ENCODE data around the gene TTLL10. TPM values are rescaled to one million over a fixed set of nuclear protein-coding genes. Genes with fewer than 3 reads are reported as not detected.

Gene TTLL10
- polyA plus RNA-seq, 1 donor from 2014 or later = not detected

DNA sequence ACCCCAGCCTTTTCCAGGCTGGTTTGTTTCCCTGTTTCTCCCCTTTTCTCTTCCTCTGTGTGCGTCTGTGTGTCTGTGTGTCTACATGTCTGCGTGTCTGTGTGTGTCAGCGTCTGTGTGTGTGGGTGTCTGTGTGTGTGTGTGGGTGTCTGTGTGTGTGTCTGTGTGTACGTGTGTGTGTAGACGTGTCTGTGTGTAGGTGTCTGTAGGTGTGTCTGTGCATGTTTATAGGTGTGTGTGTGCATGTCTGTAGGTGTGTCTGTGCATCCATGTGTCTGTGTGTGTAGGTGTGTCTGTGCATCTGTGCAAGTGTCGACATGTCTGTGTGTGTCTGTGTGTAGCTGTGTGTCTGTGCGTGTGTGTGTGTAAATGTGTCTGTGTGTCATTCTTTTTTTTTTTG lies 3.3 kb downstream of the TTLL10 start:
- no peaks in the 10 kb centered on the region for H3K79me2 ChIP-seq (replicated peaks; ENCODE audit: insufficient read depth, low read length)
- no peak overlapping the region for H3K4me3 ChIP-seq (ENCODE audit: low read length)
- no peaks in the 10 kb centered on the region for H3K9me2 ChIP-seq (ENCODE audit: insufficient read depth, low read length)
- no peaks in the 10 kb centered on the region for H3K27me3 ChIP-seq (ENCODE audit: insufficient read depth, low read depth, low read length)
- H3K27ac ChIP-seq (ENCODE audit: low read length) = no peak overlapping the region
- no peak for TF ChIP-seq SMC3 (conservative IDR thresholded peaks at IDR 0.05; ENCODE audit: poor library complexity)
- TF ChIP-seq, protein P1, sequence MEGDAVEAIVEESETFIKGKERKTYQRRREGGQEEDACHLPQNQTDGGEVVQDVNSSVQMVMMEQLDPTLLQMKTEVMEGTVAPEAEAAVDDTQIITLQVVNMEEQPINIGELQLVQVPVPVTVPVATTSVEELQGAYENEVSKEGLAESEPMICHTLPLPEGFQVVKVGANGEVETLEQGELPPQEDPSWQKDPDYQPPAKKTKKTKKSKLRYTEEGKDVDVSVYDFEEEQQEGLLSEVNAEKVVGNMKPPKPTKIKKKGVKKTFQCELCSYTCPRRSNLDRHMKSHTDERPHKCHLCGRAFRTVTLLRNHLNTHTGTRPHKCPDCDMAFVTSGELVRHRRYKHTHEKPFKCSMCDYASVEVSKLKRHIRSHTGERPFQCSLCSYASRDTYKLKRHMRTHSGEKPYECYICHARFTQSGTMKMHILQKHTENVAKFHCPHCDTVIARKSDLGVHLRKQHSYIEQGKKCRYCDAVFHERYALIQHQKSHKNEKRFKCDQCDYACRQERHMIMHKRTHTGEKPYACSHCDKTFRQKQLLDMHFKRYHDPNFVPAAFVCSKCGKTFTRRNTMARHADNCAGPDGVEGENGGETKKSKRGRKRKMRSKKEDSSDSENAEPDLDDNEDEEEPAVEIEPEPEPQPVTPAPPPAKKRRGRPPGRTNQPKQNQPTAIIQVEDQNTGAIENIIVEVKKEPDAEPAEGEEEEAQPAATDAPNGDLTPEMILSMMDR (IDR thresholded peaks at IDR 0.05; ENCODE audit: poor library complexity, severe bottlenecking) = no peak
- TF ChIP-seq POLR2AphosphoS5 (IDR thresholded peaks at IDR 0.05) = no peak
- TF ChIP-seq RAD21 (conservative IDR thresholded peaks at IDR 0.05) = no peak
- no peak for TF ChIP-seq EP300 (conservative IDR thresholded peaks at IDR 0.05; ENCODE audit: poor library complexity, severe bottlenecking)
- no peak for TF ChIP-seq MXI1 (conservative IDR thresholded peaks at IDR 0.05; ENCODE audit: poor library complexity, severe bottlenecking)
- no peak for TF ChIP-seq EZH2 (IDR thresholded peaks at IDR 0.05; ENCODE audit: borderline replicate concordance, insufficient read depth, low read length, poor library complexity, severe bottlenecking)
- no peak for TF ChIP-seq TAF1 (IDR thresholded peaks at IDR 0.05; ENCODE audit: low read depth)
- TF ChIP-seq, protein P2, sequence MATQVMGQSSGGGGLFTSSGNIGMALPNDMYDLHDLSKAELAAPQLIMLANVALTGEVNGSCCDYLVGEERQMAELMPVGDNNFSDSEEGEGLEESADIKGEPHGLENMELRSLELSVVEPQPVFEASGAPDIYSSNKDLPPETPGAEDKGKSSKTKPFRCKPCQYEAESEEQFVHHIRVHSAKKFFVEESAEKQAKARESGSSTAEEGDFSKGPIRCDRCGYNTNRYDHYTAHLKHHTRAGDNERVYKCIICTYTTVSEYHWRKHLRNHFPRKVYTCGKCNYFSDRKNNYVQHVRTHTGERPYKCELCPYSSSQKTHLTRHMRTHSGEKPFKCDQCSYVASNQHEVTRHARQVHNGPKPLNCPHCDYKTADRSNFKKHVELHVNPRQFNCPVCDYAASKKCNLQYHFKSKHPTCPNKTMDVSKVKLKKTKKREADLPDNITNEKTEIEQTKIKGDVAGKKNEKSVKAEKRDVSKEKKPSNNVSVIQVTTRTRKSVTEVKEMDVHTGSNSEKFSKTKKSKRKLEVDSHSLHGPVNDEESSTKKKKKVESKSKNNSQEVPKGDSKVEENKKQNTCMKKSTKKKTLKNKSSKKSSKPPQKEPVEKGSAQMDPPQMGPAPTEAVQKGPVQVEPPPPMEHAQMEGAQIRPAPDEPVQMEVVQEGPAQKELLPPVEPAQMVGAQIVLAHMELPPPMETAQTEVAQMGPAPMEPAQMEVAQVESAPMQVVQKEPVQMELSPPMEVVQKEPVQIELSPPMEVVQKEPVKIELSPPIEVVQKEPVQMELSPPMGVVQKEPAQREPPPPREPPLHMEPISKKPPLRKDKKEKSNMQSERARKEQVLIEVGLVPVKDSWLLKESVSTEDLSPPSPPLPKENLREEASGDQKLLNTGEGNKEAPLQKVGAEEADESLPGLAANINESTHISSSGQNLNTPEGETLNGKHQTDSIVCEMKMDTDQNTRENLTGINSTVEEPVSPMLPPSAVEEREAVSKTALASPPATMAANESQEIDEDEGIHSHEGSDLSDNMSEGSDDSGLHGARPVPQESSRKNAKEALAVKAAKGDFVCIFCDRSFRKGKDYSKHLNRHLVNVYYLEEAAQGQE (IDR thresholded peaks at IDR 0.05; ENCODE audit: borderline replicate concordance) = no peak
- no peaks in the 10 kb centered on the region for H3K9me3 ChIP-seq (ENCODE audit: low read length)
- H3K36me3 ChIP-seq (ENCODE audit: insufficient read depth, low read length) = no peaks in the 10 kb centered on the region
- no peaks in the 10 kb centered on the region for H4K20me1 ChIP-seq (ENCODE audit: insufficient read depth)
- H2AFZ ChIP-seq (ENCODE audit: low read depth, low read length) = no peak overlapping the region
- H3K4me2 ChIP-seq (ENCODE audit: low read length) = no peak overlapping the region
- no peaks in the 10 kb centered on the region for H3F3A ChIP-seq (ENCODE audit: insufficient read depth, low read length, poor library complexity, severe bottlenecking)
- no peak overlapping the region for H3K9ac ChIP-seq (ENCODE audit: low read length)

DNA sequence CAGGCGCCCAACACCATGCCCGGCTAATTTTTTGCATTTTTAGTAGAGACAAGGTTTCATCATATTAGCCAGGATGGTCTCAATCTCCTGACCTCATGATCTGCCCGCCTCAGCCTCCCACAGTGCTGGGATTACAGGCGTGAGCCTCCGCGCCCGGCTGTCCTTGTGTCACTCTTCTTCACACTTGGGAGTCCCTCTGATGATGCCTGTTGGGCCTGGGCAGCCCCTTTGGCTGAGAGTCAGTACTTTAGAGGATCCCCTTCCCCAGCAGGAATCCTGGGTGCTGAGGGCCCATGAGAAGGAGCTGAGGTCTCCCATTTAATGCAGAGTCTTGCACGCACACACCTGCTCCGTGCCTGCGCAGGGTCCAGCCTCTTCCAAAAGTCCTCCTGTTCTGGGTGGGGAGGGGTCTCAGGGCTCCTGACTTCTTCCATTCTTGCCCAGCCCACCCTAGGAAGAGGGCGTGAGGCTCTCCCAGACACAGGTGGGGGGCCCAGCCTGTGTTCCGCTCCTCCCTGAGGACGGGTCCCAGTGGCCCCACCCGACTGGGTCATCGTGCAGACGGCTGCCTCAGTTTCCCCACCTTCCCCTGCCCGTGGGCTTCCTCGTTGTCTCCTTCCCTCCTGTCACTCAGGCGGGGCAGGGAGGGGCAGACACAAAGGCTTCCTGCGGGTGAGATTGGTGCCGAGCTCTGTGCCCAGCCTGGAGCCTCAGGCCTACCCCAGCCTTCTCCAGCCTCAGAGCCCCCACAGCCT lies 3.9 kb downstream of the TTLL10 start:
- H3K79me2 ChIP-seq (replicated peaks; ENCODE audit: insufficient read depth, low read length) = no peaks in the 10 kb centered on the region
- H3K27ac ChIP-seq (ENCODE audit: low read length) = no peak overlapping the region
- H3K4me2 ChIP-seq (ENCODE audit: low read length) = no peak overlapping the region
- TF ChIP-seq POLR2AphosphoS5 (IDR thresholded peaks at IDR 0.05) = no peak
- TF ChIP-seq EP300 (conservative IDR thresholded peaks at IDR 0.05; ENCODE audit: poor library complexity, severe bottlenecking) = no peak
- no peak for TF ChIP-seq SMC3 (conservative IDR thresholded peaks at IDR 0.05; ENCODE audit: poor library complexity)
- TF ChIP-seq RAD21 (conservative IDR thresholded peaks at IDR 0.05) = no peak
- no peaks in the 10 kb centered on the region for H3K9me2 ChIP-seq (ENCODE audit: insufficient read depth, low read length)
- H3K9ac ChIP-seq (ENCODE audit: low read length) = no peak overlapping the region
- no peak overlapping the region for H2AFZ ChIP-seq (ENCODE audit: low read depth, low read length)
- H3K4me3 ChIP-seq (ENCODE audit: low read length) = no peak overlapping the region
- H3F3A ChIP-seq (ENCODE audit: insufficient read depth, low read length, poor library complexity, severe bottlenecking) = no peaks in the 10 kb centered on the region
- no peaks in the 10 kb centered on the region for H4K20me1 ChIP-seq (ENCODE audit: insufficient read depth)
- H3K27me3 ChIP-seq (ENCODE audit: insufficient read depth, low read depth, low read length) = no peaks in the 10 kb centered on the region
- no peaks in the 10 kb centered on the region for H3K36me3 ChIP-seq (ENCODE audit: insufficient read depth, low read length)
- H3K9me3 ChIP-seq (ENCODE audit: low read length) = no peaks in the 10 kb centered on the region
